H9 (cell line): ENCODE results near the gene LARP4B. TPM values are rescaled to one million over a fixed set of nuclear protein-coding genes. Genes with fewer than 3 reads are reported as not detected.

Source experiments
- DNase-seq: peaks from one replicate; pipeline ENCODE4 v3.0.0-alpha.2; 2017
- H2AFZ ChIP-seq: one replicate; pipeline ENCODE4 v1.6.1; 2013; ENCODE audit warnings: mild to moderate bottlenecking, low read length, control low read depth, moderate library complexity
- H2AK5ac ChIP-seq: 2 replicates; pipeline ENCODE4 v1.6.1; 2013; ENCODE audit warnings: low read length, control low read depth, mixed read lengths; ENCODE audit not compliant: insufficient read length
- H2BK120ac ChIP-seq: one replicate; pipeline ENCODE4 v1.6.1; 2013; ENCODE audit warnings: low read depth, mild to moderate bottlenecking, low read length, control low read depth, inconsistent platforms; ENCODE audit not compliant: poor library complexity, severe bottlenecking
- H2BK12ac ChIP-seq: 2 replicates; pipeline ENCODE4 v1.6.1; 2013; ENCODE audit warnings: low read length, control low read depth, mixed read lengths, low read depth; ENCODE audit not compliant: insufficient read length
- H2BK15ac ChIP-seq: 2 replicates; pipeline ENCODE4 v1.6.1; 2013; ENCODE audit warnings: low read depth, low read length, control low read depth
- H2BK20ac ChIP-seq: one replicate; pipeline ENCODE4 v1.6.1; 2013; ENCODE audit warnings: low read depth, mild to moderate bottlenecking, low read length, control low read depth, inconsistent platforms; ENCODE audit not compliant: poor library complexity, severe bottlenecking
- H2BK5ac ChIP-seq: 2 replicates; pipeline ENCODE4 v1.6.1; 2013; ENCODE audit warnings: low read length, control low read depth, mixed read lengths; ENCODE audit not compliant: insufficient read length
- H3K14ac ChIP-seq: 2 replicates; pipeline ENCODE4 v1.6.1; 2013; ENCODE audit warnings: low read length, control low read depth; ENCODE audit not compliant: insufficient read depth
- H3K18ac ChIP-seq: 2 replicates; pipeline ENCODE4 v1.6.1; 2013; ENCODE audit warnings: low read depth, mild to moderate bottlenecking, mixed read lengths, low read length, control low read depth; ENCODE audit not compliant: insufficient read length
- H3K23ac ChIP-seq: 2 replicates; pipeline ENCODE4 v1.6.1; 2013; ENCODE audit warnings: low read length, control low read depth, mixed read lengths, low read depth; ENCODE audit not compliant: insufficient read length
- H3K23me2 ChIP-seq: 2 replicates; pipeline ENCODE4 v1.6.1; 2013; ENCODE audit warnings: low read depth, mild to moderate bottlenecking, mixed read lengths, low read length, control low read depth; ENCODE audit not compliant: insufficient read length, poor library complexity, severe bottlenecking
- H3K27ac ChIP-seq: 2 replicates; pipeline ENCODE4 v1.5.1; 2013; ENCODE audit warnings: low read length, control low read depth, mixed read lengths, low read depth; ENCODE audit not compliant: insufficient read length
- H3K27me3 ChIP-seq: 2 replicates; pipeline ENCODE4 v1.6.1; 2013; ENCODE audit warnings: low read length, control low read depth, inconsistent platforms; ENCODE audit not compliant: insufficient read depth
- H3K4ac ChIP-seq: 2 replicates; pipeline ENCODE4 v1.6.1; 2013; ENCODE audit warnings: low read depth, mild to moderate bottlenecking, control low read depth, inconsistent platforms, low read length, moderate library complexity
- H3K4me1 ChIP-seq: 2 replicates; pipeline ENCODE4 v1.6.1; 2013; ENCODE audit warnings: low read length, control low read depth, inconsistent platforms; ENCODE audit not compliant: insufficient read depth
- H3K4me2 ChIP-seq: 2 replicates; pipeline ENCODE4 v1.6.1; 2013; ENCODE audit warnings: low read length, control low read depth, mixed read lengths; ENCODE audit not compliant: insufficient read length, insufficient read depth
- H3K56ac ChIP-seq: 2 replicates; pipeline ENCODE4 v1.6.1; 2013; ENCODE audit warnings: low read depth, mild to moderate bottlenecking, mixed read lengths, low read length, control low read depth; ENCODE audit not compliant: insufficient read length
- H3K79me1 ChIP-seq: 2 replicates; pipeline ENCODE4 v1.6.1; 2013; ENCODE audit warnings: low read depth, mild to moderate bottlenecking, moderate library complexity, low read length, control low read depth, inconsistent platforms; ENCODE audit not compliant: insufficient read depth, poor library complexity, severe bottlenecking
- H3K79me2 ChIP-seq: 2 replicates; pipeline ENCODE4 v1.6.1; 2013; ENCODE audit warnings: low read length, control low read depth, inconsistent platforms; ENCODE audit not compliant: insufficient read depth
- H3K9ac ChIP-seq: 2 replicates; pipeline ENCODE4 v1.6.1; 2013; ENCODE audit warnings: low read length, control low read depth, mixed read lengths; ENCODE audit not compliant: insufficient read length; ENCODE audit errors: extremely low read depth
- H3K9me3 ChIP-seq: one replicate; pipeline ENCODE4 v1.6.1; 2013; ENCODE audit warnings: low read depth, low read length, inconsistent platforms; ENCODE audit not compliant: control insufficient read depth
- H3T11ph ChIP-seq: one replicate; pipeline ENCODE4 v1.6.1; 2013; ENCODE audit warnings: mild to moderate bottlenecking, low read length, control low read depth, inconsistent platforms
- H4K20me1 ChIP-seq: one replicate; pipeline ENCODE4 v1.6.1; 2013; ENCODE audit not compliant: control insufficient read depth, insufficient read length, insufficient read depth
- H4K5ac ChIP-seq: 2 replicates; pipeline ENCODE4 v1.6.1; 2013; ENCODE audit warnings: low read depth, mild to moderate bottlenecking, mixed read lengths, low read length, control low read depth; ENCODE audit not compliant: insufficient read length
- H4K8ac ChIP-seq: replicated peaks from 2 replicates; pipeline ENCODE4 v1.6.1; 2013; ENCODE audit warnings: low read length, control low read depth, mixed read lengths, low read depth; ENCODE audit not compliant: insufficient read length
- H4K91ac ChIP-seq: 2 replicates; pipeline ENCODE4 v1.6.1; 2013; ENCODE audit warnings: low read depth, mild to moderate bottlenecking, moderate library complexity, mixed read lengths, low read length, control low read depth; ENCODE audit not compliant: insufficient read length
- H3K27ac Mint-ChIP-seq, 3 experiments: 2 replicates in 2 of 3; 3 replicates in 1 of 3; pipeline ENCODE4 v1.8.0; 2020 to 2021; ENCODE audit warnings: mixed read lengths in 3 of 3, mild to moderate bottlenecking in 1 of 3, moderate library complexity in 1 of 3
- H3K27me3 Mint-ChIP-seq: 2 replicates; pipeline ENCODE4 v1.8.0; 2021; ENCODE audit warnings: low read depth, mild to moderate bottlenecking, moderate library complexity, mixed read lengths
- H3K36me3 Mint-ChIP-seq, 3 experiments: 2 replicates in 2 of 3; 3 replicates in 1 of 3; pipeline ENCODE4 v1.8.0; 2020 to 2021; ENCODE audit warnings: low read depth in 3 of 3, mixed read lengths in 3 of 3; ENCODE audit not compliant: insufficient read depth in 1 of 3
- H3K4me1 Mint-ChIP-seq, 2 experiments: 2 replicates each; pipeline ENCODE4 v1.8.0; 2020; ENCODE audit warnings: mixed read lengths in 2 of 2
- H3K4me3 Mint-ChIP-seq, 2 experiments: 2 replicates in 1 of 2; 3 replicates in 1 of 2; pipeline ENCODE4 v1.8.0; 2020 to 2021; ENCODE audit warnings: mild to moderate bottlenecking in 2 of 2, mixed read lengths in 2 of 2, moderate library complexity in 1 of 2
- H3K9me3 Mint-ChIP-seq, 2 experiments: 2 replicates in 1 of 2; 3 replicates in 1 of 2; pipeline ENCODE4 v1.8.0; 2020; ENCODE audit warnings: mild to moderate bottlenecking in 2 of 2, mixed read lengths in 2 of 2, moderate library complexity in 1 of 2
- CTCF ChIP-seq: fragments of 200-600 bp; sonication (generic); conservative IDR thresholded peaks from 3 replicates; pipeline ENCODE4 v1.8.0; 2021; ENCODE audit warnings: antibody characterized with exemption, mild to moderate bottlenecking
- WGBS: extraction: QIAGEN DNeasy Blood & Tissue Kit; methylation state at CpG from one replicate; pipeline ENCODE4 v1.1.7; 2013; ENCODE audit warnings: missing lambda C conversion rate, low lambda C conversion rate, mixed read lengths; ENCODE audit not compliant: insufficient read length; ENCODE audit errors: extremely low coverage; 5-methylcytosine and 5-hydroxymethylcytosine counted together
- total RNA-seq: library from RNA; stranded (reverse); gene quantifications from 2 replicates; pipeline ENCODE4 v1.2.1, GENCODE V29; 2021

Gene LARP4B
- total RNA-seq, 1 experiment from 2014 or later: 88.9 TPM

- Histone ChIP-seq H2BK12ac (no peak overlapping the region), H3K79me2 (no peaks in the 10 kb centered on the region), H3K9me3 (no peaks in the 10 kb centered on the region), H3K79me1 (no peaks in the 10 kb centered on the region), H4K20me1 (no peaks in the 10 kb centered on the region), H3K23ac (no peak overlapping the region), H2AK5ac (no peak overlapping the region), H3K4me1 (no peaks in the 10 kb centered on the region), H3K27ac (no peak overlapping the region), H3K4ac (no peak overlapping the region), H3K14ac (no peak overlapping the region; the same call in 1 of the 2 replicates), H3T11ph (no peak overlapping the region), H2BK120ac (no peak overlapping the region), H4K91ac (no peak overlapping the region), H3K56ac (no peak overlapping the region), H3K18ac (no peak overlapping the region), H2BK20ac (no peak overlapping the region), H3K27me3 (no peaks in the 10 kb centered on the region), H3K9ac (no peak overlapping the region), H2BK15ac (no peak overlapping the region), H4K5ac (no peak overlapping the region), H2AFZ (no peak overlapping the region), H3K4me2 (no peak overlapping the region), H2BK5ac (no peak overlapping the region), H4K8ac (no peak overlapping the region), H3K23me2 (no peaks in the 10 kb centered on the region)
- peaks cover 8 to 11% of the 10 kb centered on the region in 2 experiments for H3K9me3 Mint-ChIP-seq
- no CpG with 5 or more reads among the region's 25 CpGs for WGBS
- no peak for DNase-seq
- H3K27ac Mint-ChIP-seq: no peak overlapping the region
- H3K27me3 Mint-ChIP-seq: peaks cover 28% of the 10 kb centered on the region
- H3K4me1 Mint-ChIP-seq: peaks cover 2 to 4% of the 10 kb centered on the region in 2 experiments; a peak in 1 of 4 replicates
- H3K4me3 Mint-ChIP-seq: no peak overlapping the region
- no peak for TF ChIP-seq CTCF
- H3K36me3 Mint-ChIP-seq: peaks cover under 1 to 6% (median 3%) of the 10 kb centered on the region in 3 experiments; a peak in 6 of 7 replicates
Observed at GRCh38 chr10:790821-791551, 140.5 kb downstream of the LARP4B start.
